GM23248 (cell line): Measurements from ENCODE around the gene TIMM23. TPM values are rescaled to one million over a fixed set of nuclear protein-coding genes. Genes with fewer than 3 reads are reported as not detected.
"Not testable (repeated sequence)": the region's sequence is repeated elsewhere in the genome, so short reads cannot be mapped to it uniquely, and the experiment has no call there.

ENCODE experiments used
- DNase-seq: peaks from one replicate; pipeline ENCODE4 v3.0.0-alpha.2; 2015
- H2AFZ ChIP-seq: fragments of 200-600 bp; sonication (generic); 2 replicates; pipeline ENCODE4 v1.6.1; 2016; ENCODE audit warnings: antibody characterized with exemption
- H3F3A ChIP-seq: fragments of 200-600 bp; sonication (generic); 2 replicates; pipeline ENCODE4 v1.6.1; 2016; ENCODE audit warnings: mild to moderate bottlenecking, antibody characterized with exemption, mixed run types; ENCODE audit not compliant: insufficient read depth
- H3K27ac ChIP-seq: fragments of 200-600 bp; sonication (generic); 2 replicates; pipeline ENCODE4 v1.5.1; 2016; ENCODE audit warnings: mild to moderate bottlenecking
- H3K27me3 ChIP-seq: fragments of 200-600 bp; sonication (generic); replicated peaks from 2 replicates; pipeline ENCODE4 v1.6.1; 2016; ENCODE audit warnings: mild to moderate bottlenecking; ENCODE audit not compliant: insufficient read depth
- H3K36me3 ChIP-seq: fragments of 200-600 bp; sonication (generic); 2 replicates; pipeline ENCODE4 v1.6.1; 2016; ENCODE audit warnings: low read depth, mild to moderate bottlenecking
- H3K4me1 ChIP-seq: fragments of 200-600 bp; sonication (generic); 2 replicates; pipeline ENCODE4 v1.6.1; 2016; ENCODE audit warnings: mild to moderate bottlenecking; ENCODE audit not compliant: insufficient read depth
- H3K4me2 ChIP-seq: fragments of 200-600 bp; sonication (generic); one replicate; pipeline ENCODE4 v1.6.1; 2016; ENCODE audit warnings: mild to moderate bottlenecking; ENCODE audit not compliant: unreplicated experiment
- H3K4me3 ChIP-seq: fragments of 200-600 bp; sonication (generic); 2 replicates; pipeline ENCODE4 v1.5.1; 2016; ENCODE audit warnings: mild to moderate bottlenecking
- H3K79me2 ChIP-seq: fragments of 200-600 bp; sonication (generic); 2 replicates; pipeline ENCODE4 v1.6.1; 2016; ENCODE audit warnings: mild to moderate bottlenecking; ENCODE audit not compliant: insufficient read depth
- H3K9ac ChIP-seq: fragments of 200-600 bp; sonication (generic); 2 replicates; pipeline ENCODE4 v1.6.1; 2016; ENCODE audit warnings: mild to moderate bottlenecking
- H3K9me2 ChIP-seq: fragments of 200-600 bp; sonication (generic); 2 replicates; pipeline ENCODE4 v1.6.1; 2016; ENCODE audit warnings: mixed run types, mild to moderate bottlenecking, moderate library complexity; ENCODE audit not compliant: insufficient read depth
- H3K9me3 ChIP-seq: fragments of 200-600 bp; sonication (generic); one replicate; pipeline ENCODE4 v1.6.1; 2017; ENCODE audit warnings: low read depth
- H4K20me1 ChIP-seq: fragments of 200-600 bp; sonication (generic); 2 replicates; pipeline ENCODE4 v1.6.0; 2016; ENCODE audit not compliant: insufficient read depth
- EZH2 ChIP-seq: fragments of 200-600 bp; sonication (generic); IDR thresholded peaks from 2 replicates; pipeline ENCODE4 v1.6.1; 2018; ENCODE audit warnings: antibody characterized with exemption, mild to moderate bottlenecking; ENCODE audit not compliant: insufficient read depth, poor library complexity, severe bottlenecking
- EZH2phosphoT487 ChIP-seq: fragments of 200-600 bp; sonication (generic); IDR thresholded peaks from 2 replicates; pipeline ENCODE4 v1.6.1; 2018; ENCODE audit warnings: antibody characterized with exemption, moderate library complexity, mild to moderate bottlenecking, low read depth; ENCODE audit not compliant: insufficient read depth
- WGBS, 2 experiments: methylation state at CpG; one replicate each; pipeline ENCODE4 v1.1.6; 2015 to 2017; ENCODE audit warnings: low lambda C conversion rate in 2 of 2, low coverage in 1 of 2; ENCODE audit errors: missing lambda C conversion rate in 2 of 2; 5-methylcytosine and 5-hydroxymethylcytosine counted together
- in situ Hi-C: fragments of 300-500 bp; cut with MboI; formaldehyde crosslinking; loops from 2 replicates; pipeline ENCODE4 v1.15.0; 2020
- polyA plus RNA-seq: library from polyadenylated mRNA; unstranded; fragments of >200 nt; fragmentation: Nextera tagmentation; extraction: Ambion mirVana; gene quantifications from 2 replicates; pipeline ENCODE4 v1.2.1, GENCODE V29; 2016
- total RNA-seq: library from RNA; depleted of rRNA; stranded (reverse); fragments of >200 nt; shearing (Covaris generic); gene quantifications from 2 replicates; pipeline ENCODE4 v1.2.3, GENCODE V29; 2014

The TIMM23 gene
- total and polyA plus RNA-seq, 2 experiments from 2014 or later: 104 to 145 TPM

DNA sequence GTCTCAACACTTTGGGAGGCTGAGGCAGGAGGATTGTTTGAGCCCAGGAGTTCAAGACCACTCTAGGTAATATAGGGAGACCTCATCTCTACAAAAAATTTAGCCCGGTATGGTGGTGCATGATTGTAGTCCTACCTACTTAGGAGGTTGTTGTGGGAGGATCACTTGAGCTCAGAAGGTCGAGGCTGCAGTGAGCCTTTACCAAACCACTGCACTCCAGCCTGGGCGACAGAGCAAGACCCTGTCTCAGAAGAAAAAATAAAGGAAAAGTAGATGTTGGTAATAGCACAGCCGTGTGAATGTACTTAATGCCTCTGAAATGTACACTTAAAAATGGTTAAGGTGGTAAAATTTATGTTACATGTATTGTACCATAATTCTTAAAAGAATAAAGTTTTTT is 25.3 kb downstream of the TIMM23 start:
- H3K36me3 ChIP-seq: peaks cover 22% of the 10 kb centered on the region
- H3K9ac ChIP-seq: no peak overlapping the region
- H3K27me3 ChIP-seq: no peaks in the 10 kb centered on the region
- no peak overlapping the region for H3K27ac ChIP-seq
- TF ChIP-seq EZH2: no peak
- no peak for TF ChIP-seq EZH2phosphoT487
- DNase-seq: no peak
- H4K20me1 ChIP-seq: no peaks in the 10 kb centered on the region
- in situ Hi-C loops: no loop called here
- H3K4me2 ChIP-seq: no peak overlapping the region
- H3K4me3 ChIP-seq: no peak overlapping the region
- H3K9me2 ChIP-seq: no peaks in the 10 kb centered on the region
- no peaks in the 10 kb centered on the region for H3K4me1 ChIP-seq
- WGBS, 2 experiments: 98% methylated on average over 4 of the region's 4 CpGs
- H3K9me3 ChIP-seq: no peaks in the 10 kb centered on the region
- H2AFZ ChIP-seq: no peak overlapping the region
- H3F3A ChIP-seq: peaks cover 18% of the 10 kb centered on the region; the same call in 1 of the 2 replicates
- peaks cover 45% of the 10 kb centered on the region for H3K79me2 ChIP-seq

DNA sequence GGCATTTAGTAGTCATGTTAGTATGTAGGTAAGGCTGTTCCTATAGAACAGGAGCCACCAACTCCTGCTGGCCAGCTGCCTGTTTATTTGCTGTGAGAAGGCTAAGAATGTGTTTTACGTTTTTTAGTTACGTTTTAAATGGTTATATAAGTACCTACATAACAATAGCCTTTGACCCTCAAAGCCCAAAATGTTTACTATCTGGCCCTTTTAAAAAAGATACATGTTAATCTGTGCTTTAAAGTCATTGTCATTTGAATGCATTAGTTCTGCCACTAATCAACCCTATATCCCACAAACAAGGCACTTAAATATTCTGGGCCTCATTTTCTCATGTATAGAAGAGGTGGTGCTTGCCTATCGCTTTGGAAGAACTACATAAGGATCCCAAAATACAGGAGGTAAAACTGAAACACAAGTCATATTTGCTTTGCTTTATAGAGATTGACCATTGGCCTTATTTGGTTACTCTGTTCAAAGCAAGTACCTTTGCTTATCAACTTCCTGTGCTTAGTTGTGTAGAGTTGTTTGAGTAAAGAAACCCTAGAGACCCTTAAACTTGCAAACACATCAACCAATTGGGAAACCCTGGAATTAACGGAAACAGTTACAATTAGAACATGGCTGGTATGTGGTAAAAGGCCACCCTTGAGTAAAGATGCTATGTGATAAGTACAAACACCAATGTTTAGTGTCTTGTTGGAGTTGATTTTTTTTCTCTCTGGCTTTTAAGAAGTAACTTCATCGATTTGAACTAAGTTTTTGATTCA is 25.9 kb downstream of the TIMM23 start:
- no peaks in the 10 kb centered on the region for H3K9me3 ChIP-seq
- no peaks in the 10 kb centered on the region for H3K27me3 ChIP-seq
- TF ChIP-seq EZH2phosphoT487 (no peak), EZH2 (no peak)
- peaks cover 22% of the 10 kb centered on the region; the same call in 1 of the 2 replicates for H3F3A ChIP-seq
- peaks cover 51% of the 10 kb centered on the region for H3K79me2 ChIP-seq
- H3K4me2 ChIP-seq: no peak overlapping the region
- 97 to 98% methylated on average over 5 of the region's 5 CpGs for WGBS, 2 experiments
- no peak for DNase-seq
- no peak overlapping the region for H3K4me3 ChIP-seq
- peaks cover 2% of the 10 kb centered on the region; the same call in 1 of the 2 replicates for H3K4me1 ChIP-seq
- no peaks in the 10 kb centered on the region for H3K9me2 ChIP-seq
- no peaks in the 10 kb centered on the region for H4K20me1 ChIP-seq
- H3K9ac ChIP-seq: no peak overlapping the region
- H3K27ac ChIP-seq: no peak overlapping the region
- no peak overlapping the region for H2AFZ ChIP-seq
- in situ Hi-C loops: no loop called here
- peaks cover 25% of the 10 kb centered on the region for H3K36me3 ChIP-seq

DNA sequence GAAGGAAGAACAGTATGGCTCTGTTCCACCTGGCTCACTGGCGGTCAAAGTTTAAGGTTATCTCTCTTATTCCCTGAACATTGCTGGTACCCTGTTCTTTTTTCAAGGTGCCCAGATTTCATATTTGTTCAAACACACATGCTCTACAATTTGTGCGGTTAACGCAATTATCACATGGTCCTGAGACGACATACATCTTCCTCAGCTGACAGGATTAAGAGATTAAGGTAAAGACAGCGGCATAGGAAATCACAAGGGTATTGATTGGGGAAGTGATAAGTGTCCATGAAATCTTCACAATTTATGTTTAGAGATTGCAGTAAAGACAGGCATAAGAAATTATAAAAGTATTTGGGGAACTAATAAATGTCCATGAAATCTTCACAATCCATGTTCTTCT is 27.7 kb downstream of the TIMM23 start:
- H3K36me3 ChIP-seq: peaks cover 28% of the 10 kb centered on the region
- H3K79me2 ChIP-seq: peaks cover 55% of the 10 kb centered on the region
- DNase-seq, H4K20me1 ChIP-seq, H3K4me2 ChIP-seq, H3K27me3 ChIP-seq, H3K9ac ChIP-seq, H3K9me3 ChIP-seq, H2AFZ ChIP-seq, H3K27ac ChIP-seq, in situ Hi-C loops, H3K9me2 ChIP-seq, H3K4me3 ChIP-seq: not testable (repeated sequence)
- H3K4me1 ChIP-seq: peaks cover 12% of the 10 kb centered on the region
- peaks cover 38% of the 10 kb centered on the region for H3F3A ChIP-seq
- WGBS, 2 experiments: 98% methylated on average over 5 of the region's 5 CpGs

DNA sequence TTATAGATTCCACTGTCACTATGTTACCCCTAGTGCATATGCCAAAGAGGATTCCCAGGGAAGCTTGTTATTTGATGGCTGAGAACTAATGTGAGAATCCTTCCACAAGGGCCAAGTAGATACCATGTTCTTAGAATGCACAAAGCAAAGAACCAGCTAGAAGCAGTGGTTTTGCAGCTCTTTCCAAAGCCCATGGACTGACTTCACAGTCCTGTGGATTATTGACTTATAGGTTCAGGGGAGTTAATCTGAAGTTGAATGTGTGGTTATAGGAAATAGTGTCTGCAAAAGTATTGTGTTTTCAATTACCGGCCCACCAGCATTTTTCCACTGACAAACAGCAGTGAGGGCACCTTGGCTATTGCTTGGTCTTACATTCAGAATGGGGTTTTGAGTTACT is 28.2 kb downstream of the TIMM23 start:
- Histone ChIP-seq H3K27me3 (no peaks in the 10 kb centered on the region), H3K9me2 (no peaks in the 10 kb centered on the region), H3K9me3 (no peaks in the 10 kb centered on the region), H3K9ac (no peak overlapping the region), H3F3A (peaks cover 44% of the 10 kb centered on the region), H3K4me3 (no peak overlapping the region), H3K36me3 (peaks cover 33% of the 10 kb centered on the region), H3K4me2 (no peak overlapping the region), H3K27ac (no peak overlapping the region), H3K4me1 (peaks cover 16% of the 10 kb centered on the region), H3K79me2 (peaks cover 58% of the 10 kb centered on the region), H4K20me1 (no peaks in the 10 kb centered on the region), H2AFZ (no peak overlapping the region)
- no peak for DNase-seq
- TF ChIP-seq EZH2phosphoT487: no peak
- no peak for TF ChIP-seq EZH2
- 90 to 100% methylated on average over 1 of the region's 1 CpG for WGBS, 2 experiments
- in situ Hi-C loops: no loop called here
